Measurements from ENCODE around the gene CORIN. TPM values are rescaled to one million over a fixed set of nuclear protein-coding genes. Genes with fewer than 3 reads are reported as not detected.
"Not testable (repeated sequence)": the region's sequence is repeated elsewhere in the genome, so short reads cannot be mapped to it uniquely, and the experiment has no call there.

The CORIN gene
- total RNA-seq, 1 donor from 2014 or later = 0.05 TPM

DNA sequence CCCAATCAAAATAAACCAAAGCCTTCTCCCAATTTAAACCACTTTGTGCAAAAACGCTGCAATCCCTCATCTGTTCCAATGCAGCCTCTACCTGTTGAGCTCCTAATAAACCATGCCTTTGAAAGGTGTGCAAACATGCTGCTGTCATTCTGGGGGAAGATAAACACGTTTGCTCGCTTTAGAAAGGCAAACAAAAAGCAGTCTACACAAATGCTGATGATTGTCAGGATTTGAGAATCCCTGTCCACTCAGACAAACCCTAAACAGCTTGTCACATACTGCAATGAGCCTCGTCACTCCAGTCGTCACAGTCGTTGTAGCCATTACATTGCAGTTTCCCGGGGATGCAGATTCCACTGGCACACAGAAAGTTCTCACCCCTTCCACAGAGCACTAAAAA, 145.2 kb downstream of the CORIN start:
- no peak for DNase-seq (ENCODE audit: low read depth, low spot score)
- TF ChIP-seq, protein P1, sequence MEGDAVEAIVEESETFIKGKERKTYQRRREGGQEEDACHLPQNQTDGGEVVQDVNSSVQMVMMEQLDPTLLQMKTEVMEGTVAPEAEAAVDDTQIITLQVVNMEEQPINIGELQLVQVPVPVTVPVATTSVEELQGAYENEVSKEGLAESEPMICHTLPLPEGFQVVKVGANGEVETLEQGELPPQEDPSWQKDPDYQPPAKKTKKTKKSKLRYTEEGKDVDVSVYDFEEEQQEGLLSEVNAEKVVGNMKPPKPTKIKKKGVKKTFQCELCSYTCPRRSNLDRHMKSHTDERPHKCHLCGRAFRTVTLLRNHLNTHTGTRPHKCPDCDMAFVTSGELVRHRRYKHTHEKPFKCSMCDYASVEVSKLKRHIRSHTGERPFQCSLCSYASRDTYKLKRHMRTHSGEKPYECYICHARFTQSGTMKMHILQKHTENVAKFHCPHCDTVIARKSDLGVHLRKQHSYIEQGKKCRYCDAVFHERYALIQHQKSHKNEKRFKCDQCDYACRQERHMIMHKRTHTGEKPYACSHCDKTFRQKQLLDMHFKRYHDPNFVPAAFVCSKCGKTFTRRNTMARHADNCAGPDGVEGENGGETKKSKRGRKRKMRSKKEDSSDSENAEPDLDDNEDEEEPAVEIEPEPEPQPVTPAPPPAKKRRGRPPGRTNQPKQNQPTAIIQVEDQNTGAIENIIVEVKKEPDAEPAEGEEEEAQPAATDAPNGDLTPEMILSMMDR (conservative IDR thresholded peaks at IDR 0.05) = no peak
- H3K4me1 Mint-ChIP-seq = no peaks in the 10 kb centered on the region
- H3K4me3 Mint-ChIP-seq = no peak overlapping the region
- H3K36me3 Mint-ChIP-seq (ENCODE audit: low read depth) = no peaks in the 10 kb centered on the region
- H3K9me3 Mint-ChIP-seq = no peaks in the 10 kb centered on the region
- no peak overlapping the region for H3K27ac Mint-ChIP-seq (ENCODE audit: unreplicated experiment)
- H3K27me3 Mint-ChIP-seq (ENCODE audit: low read depth) = peaks cover 3% of the 10 kb centered on the region

DNA sequence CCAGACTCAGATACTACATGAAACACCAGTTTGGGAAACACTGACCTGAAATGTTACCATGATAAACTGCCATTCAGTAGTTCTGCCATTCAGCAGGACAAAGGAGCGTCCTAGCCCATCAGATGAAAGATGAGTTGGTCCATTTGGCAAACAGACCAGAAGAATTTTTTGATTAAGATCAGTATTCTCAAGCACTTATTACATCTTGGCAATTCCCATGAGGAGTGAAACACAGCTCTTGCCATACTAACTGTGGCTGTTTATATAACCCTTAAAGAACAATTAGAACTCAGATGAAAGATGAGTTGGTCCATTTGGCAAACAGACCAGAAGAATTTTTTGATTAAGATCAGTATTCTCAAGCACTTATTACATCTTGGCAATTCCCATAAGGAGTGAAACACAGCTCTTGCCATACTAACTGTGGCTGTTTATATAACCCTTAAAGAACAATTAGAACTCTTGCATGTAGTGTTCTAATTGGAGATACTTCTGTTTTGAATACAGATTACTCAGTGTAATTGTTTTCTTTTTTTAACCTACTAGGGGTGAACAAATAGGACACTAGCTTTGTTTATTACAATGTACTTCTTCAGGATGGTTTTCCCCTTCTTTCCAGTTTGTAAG, 146.0 kb downstream of the CORIN start:
- DNase-seq (ENCODE audit: low read depth, low spot score); H3K27me3 Mint-ChIP-seq (ENCODE audit: low read depth); H3K36me3 Mint-ChIP-seq (ENCODE audit: low read depth); H3K4me3 Mint-ChIP-seq; H3K4me1 Mint-ChIP-seq; H3K9me3 Mint-ChIP-seq; H3K27ac Mint-ChIP-seq (ENCODE audit: unreplicated experiment): not testable (repeated sequence)

DNA sequence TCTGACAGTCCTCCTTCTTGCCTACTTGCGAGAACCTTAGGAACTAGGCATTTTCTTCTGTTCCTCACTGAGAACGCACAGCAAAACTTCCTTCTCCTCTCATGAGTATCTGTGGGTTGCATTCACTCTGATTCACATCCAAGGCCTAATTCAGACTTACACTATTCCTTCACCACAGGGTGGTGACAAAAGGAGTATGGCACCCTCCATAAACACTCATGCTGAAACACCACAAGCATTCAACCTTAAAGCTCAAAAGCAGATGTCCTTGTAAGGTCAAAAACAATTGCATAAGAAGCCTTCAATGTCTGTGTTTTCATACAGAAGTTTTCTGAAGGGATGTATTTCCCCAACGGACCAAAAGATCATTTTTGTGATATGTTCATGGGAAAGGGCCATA, 147.3 kb downstream of the CORIN start:
- Mint-ChIP-seq H3K27ac (ENCODE audit: unreplicated experiment) (no peak overlapping the region), H3K27me3 (ENCODE audit: low read depth) (peaks cover 3% of the 10 kb centered on the region), H3K9me3 (no peaks in the 10 kb centered on the region), H3K4me3 (no peak overlapping the region), H3K36me3 (ENCODE audit: low read depth) (no peaks in the 10 kb centered on the region), H3K4me1 (no peaks in the 10 kb centered on the region)
- TF ChIP-seq, protein P1 (conservative IDR thresholded peaks at IDR 0.05) = no peak
- no peak for DNase-seq (ENCODE audit: low read depth, low spot score)

DNA sequence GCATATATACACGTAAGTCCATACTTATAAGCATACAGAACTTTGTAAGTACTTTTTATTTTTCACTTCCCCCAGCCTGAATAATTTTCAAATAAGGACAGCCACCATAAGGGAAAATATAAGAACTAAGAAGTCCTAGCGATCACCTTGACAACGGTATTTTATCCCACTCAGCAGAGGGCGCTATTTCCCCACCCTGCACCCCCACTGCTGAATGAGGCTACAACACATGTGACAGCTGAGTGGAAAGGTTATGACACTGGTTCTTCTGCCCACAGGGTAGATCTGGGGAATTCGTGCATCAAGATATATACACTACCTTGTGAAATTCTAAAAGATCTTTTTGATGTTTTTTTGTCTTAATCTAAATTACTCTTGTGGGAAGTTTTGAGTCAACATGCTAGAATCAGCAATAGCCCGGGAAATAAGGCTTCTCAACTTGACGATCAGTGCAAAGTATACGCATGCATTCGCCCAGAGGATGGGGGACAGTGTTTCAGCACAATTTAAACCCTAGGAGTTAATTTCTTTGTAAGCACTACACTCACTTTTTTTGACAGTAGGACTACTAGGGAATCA, 151.5 kb downstream of the CORIN start:
- Mint-ChIP-seq H3K4me3 (no peak overlapping the region), H3K36me3 (ENCODE audit: low read depth) (no peaks in the 10 kb centered on the region), H3K27ac (ENCODE audit: unreplicated experiment) (no peak overlapping the region), H3K27me3 (ENCODE audit: low read depth) (peaks cover 19% of the 10 kb centered on the region), H3K4me1 (no peaks in the 10 kb centered on the region), H3K9me3 (no peaks in the 10 kb centered on the region)
- TF ChIP-seq, protein P1 (conservative IDR thresholded peaks at IDR 0.05) = peak; percentile 71
- peak; percentile 44 for DNase-seq (ENCODE audit: low read depth, low spot score)

DNA sequence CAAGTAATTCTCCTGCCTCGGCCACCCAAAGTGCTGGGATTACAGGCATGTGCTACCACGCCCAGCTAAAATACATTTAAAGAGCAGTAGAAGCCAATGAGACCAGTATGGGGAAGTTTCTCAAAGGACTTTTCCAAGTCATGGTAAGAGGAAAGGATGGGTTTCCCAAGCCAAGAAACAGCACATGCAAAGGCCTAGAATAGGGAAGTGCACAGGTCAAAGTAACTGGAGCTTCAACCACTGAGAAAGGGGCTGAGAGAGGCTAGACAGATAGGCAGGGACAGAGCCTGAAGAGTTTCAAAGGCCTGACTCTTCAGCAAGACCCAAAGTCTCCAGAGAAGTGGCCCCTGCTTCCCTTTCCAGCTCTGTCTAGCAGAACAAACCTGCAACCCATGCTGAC, 162.1 kb downstream of the CORIN start:
- Mint-ChIP-seq H3K9me3 (no peaks in the 10 kb centered on the region), H3K36me3 (ENCODE audit: low read depth) (no peaks in the 10 kb centered on the region), H3K27me3 (ENCODE audit: low read depth) (peaks cover 5% of the 10 kb centered on the region), H3K4me3 (no peak overlapping the region), H3K4me1 (no peaks in the 10 kb centered on the region), H3K27ac (ENCODE audit: unreplicated experiment) (no peak overlapping the region)
- DNase-seq (ENCODE audit: low read depth, low spot score) = no peak
- TF ChIP-seq, protein P1 (conservative IDR thresholded peaks at IDR 0.05) = no peak

DNA sequence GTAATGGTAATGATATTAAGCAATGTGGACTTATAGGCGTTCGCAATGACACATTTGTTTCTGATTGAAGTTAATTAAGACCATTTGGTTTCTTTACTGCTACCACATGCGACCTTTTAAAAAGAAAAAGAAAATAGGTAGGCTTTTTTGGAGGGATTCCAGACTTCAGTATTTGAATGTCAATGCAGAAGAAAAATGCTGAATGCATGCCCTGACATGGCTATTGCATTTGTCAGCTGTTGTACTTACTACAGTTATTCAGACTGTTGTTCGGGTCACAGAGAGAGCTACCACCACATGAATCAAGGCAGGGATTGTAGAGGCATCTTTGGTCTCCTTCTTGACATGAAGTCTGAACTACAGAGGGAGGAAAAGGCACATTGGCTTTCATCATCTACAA, 163.7 kb downstream of the CORIN start:
- H3K36me3 Mint-ChIP-seq (ENCODE audit: low read depth) = no peaks in the 10 kb centered on the region
- DNase-seq (ENCODE audit: low read depth, low spot score) = no peak
- H3K9me3 Mint-ChIP-seq = no peaks in the 10 kb centered on the region
- no peak overlapping the region for H3K4me3 Mint-ChIP-seq
- peaks cover 2% of the 10 kb centered on the region for H3K27me3 Mint-ChIP-seq (ENCODE audit: low read depth)
- no peaks in the 10 kb centered on the region for H3K4me1 Mint-ChIP-seq
- H3K27ac Mint-ChIP-seq (ENCODE audit: unreplicated experiment) = no peak overlapping the region
- TF ChIP-seq, protein P1 (conservative IDR thresholded peaks at IDR 0.05) = no peak

Data from neural crest cell (in vitro differentiated cells).